Measurements from ENCODE around the gene RPH3AL. TPM values are rescaled to one million over a fixed set of nuclear protein-coding genes. Genes with fewer than 3 reads are reported as not detected.
"Not testable (repeated sequence)": the region's sequence is repeated elsewhere in the genome, so short reads cannot be mapped to it uniquely, and the experiment has no call there.

The RPH3AL gene
- total RNA-seq, 1 donor from 2014 or later, result 3.5 TPM

DNA sequence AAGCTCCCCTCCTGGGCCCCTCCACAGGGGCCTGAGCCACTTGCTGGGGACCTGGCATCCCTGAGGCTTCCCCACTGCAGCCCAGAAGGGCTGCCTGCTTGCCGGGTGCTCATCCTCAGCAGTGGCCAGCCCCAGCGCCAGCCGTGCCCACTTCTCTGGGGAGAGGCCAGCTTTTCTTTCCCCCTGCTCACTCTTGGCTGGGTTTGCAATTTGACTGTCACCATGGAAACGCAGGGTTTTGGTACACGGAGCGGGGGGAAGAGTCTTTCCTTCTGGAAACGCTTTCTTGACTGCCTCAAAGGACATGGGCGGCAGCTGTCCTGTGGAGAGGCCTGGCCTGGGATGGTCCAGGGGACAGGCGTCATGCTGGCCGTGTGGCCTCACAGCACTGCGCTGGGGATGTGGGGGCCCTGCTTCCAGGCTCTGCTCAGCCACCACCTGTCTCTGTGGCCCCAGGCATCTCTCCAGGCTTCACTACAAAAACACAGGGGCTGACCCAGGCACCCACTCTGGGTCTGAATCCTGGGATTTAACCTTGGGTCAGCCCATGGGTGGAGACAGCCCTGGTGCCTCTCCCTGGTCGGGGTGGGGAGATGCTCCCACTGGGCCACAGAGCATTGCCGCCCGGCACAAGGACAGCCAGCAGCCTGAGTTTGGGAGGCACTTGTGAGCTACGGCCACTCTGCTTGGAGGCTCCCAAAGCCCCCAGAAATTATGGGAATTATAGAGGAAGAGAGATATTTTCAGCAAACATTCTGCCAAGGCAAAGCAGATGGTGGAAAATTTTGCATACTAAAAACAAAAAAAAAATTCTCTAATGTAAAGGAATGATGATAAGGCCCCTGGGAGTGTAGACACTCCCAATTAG lies 125.3 kb downstream of the RPH3AL start:
- H3K27me3 Mint-ChIP-seq (ENCODE audit: low read depth), result no peaks in the 10 kb centered on the region
- no peaks in the 10 kb centered on the region for H3K4me1 Mint-ChIP-seq (ENCODE audit: low read depth)
- H3K4me3 Mint-ChIP-seq (ENCODE audit: low read depth), result no peak overlapping the region
- no peaks in the 10 kb centered on the region for H3K36me3 Mint-ChIP-seq (ENCODE audit: low read depth)
- H3K27ac Mint-ChIP-seq, result no peak overlapping the region
- no peak for DNase-seq (ENCODE audit: low spot score)
- H3K9me3 Mint-ChIP-seq, result no peaks in the 10 kb centered on the region
- intact Hi-C loops (cut with micrococcal nuclease), result no loop called here

DNA sequence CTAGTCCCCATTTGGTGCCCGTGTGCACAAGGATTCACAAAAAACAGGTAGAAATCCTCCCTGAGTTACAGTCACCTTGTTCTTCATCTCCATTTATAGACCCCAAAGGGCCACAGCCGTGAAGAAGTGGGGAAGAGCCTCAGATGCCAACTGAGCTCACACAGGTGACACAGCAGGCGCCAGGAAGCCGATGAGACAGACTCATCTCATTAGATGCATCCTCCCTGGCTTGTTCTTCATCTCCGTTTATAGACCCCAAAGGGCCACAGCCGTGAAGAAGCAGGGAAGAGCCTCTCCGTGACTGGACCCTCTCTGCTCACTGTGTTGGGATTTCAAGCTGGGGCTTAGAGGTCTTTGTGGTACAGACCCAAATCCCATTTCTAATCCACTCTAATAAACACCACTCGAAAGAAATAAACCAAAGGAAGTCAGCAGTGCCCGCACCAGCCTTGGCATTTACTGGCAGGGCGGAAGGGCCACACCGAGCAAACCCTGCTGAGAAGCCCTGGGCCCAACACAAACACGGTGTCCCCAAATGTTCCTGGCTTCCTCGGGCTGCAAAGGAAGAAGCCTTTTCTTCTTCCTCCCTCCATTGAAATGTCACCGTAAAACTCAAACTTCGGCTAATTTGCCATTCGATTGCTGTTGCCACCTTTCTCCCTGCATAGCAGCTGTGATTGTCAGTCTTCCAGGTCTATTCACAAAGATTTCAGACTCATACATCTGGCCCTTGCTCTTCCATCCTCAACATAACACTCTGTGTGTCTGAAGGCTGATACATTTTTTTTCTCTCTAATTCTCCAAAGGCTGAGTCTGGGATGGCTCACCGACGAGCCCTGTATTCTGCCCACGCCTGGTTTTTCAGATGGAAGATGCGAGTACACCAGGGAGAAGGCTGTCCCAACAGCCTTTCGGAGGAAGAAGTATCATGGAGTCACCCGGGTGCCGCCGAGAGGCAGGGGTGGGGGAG lies 126.2 kb downstream of the RPH3AL start:
- Mint-ChIP-seq H3K27me3 (ENCODE audit: low read depth) (no peaks in the 10 kb centered on the region), H3K9me3 (no peaks in the 10 kb centered on the region), H3K27ac (no peak overlapping the region), H3K4me1 (ENCODE audit: low read depth) (no peaks in the 10 kb centered on the region), H3K36me3 (ENCODE audit: low read depth) (no peaks in the 10 kb centered on the region), H3K4me3 (ENCODE audit: low read depth) (no peak overlapping the region)
- no peak for DNase-seq (ENCODE audit: low spot score)
- intact Hi-C loops (cut with micrococcal nuclease), result no loop called here

DNA sequence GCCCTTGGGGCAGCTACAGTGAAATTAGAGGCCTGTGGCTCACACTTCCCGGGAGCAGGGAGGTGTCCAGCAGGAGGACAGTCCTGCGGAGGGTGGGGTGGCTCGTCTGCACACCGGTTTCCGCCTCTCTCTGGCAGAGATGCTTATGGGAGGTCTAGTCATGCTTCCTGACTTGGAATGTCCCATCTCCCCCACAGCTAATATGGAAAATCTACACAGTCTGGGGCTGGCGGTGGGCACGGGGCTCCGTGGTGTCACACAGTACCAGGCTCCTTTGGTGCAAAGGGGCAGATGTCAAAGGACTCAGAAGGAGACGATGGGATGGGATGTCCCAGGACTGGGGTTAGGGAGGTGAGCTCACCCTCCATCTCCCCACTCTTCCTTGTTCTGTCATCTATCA lies 127.1 kb downstream of the RPH3AL start:
- H3K9me3 Mint-ChIP-seq, result no peaks in the 10 kb centered on the region
- DNase-seq (ENCODE audit: low spot score), result no peak
- no peak overlapping the region for H3K27ac Mint-ChIP-seq
- no peaks in the 10 kb centered on the region for H3K27me3 Mint-ChIP-seq (ENCODE audit: low read depth)
- no peaks in the 10 kb centered on the region for H3K36me3 Mint-ChIP-seq (ENCODE audit: low read depth)
- no peaks in the 10 kb centered on the region for H3K4me1 Mint-ChIP-seq (ENCODE audit: low read depth)
- H3K4me3 Mint-ChIP-seq (ENCODE audit: low read depth), result no peak overlapping the region
- intact Hi-C loops (cut with micrococcal nuclease), result no loop called here

DNA sequence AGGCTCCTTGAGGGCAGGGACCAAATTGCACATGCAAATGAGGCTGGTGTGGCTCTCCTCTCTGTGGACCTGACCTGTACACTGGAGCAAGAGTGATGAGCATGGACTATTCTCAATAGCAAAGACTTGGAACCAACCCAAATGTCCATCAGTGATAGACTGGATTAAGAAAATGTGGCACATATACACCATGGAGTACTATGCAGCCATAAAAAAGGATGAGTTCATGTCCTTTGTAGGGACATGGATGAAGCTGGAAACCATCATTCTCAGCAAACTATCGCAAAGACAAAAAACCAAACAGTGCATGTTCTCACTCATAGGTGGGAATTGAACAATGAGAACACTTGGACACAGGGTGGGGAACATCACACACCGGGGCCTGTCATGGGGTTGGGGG lies 128.0 kb downstream of the RPH3AL start:
- H3K4me3 Mint-ChIP-seq (ENCODE audit: low read depth); H3K9me3 Mint-ChIP-seq; DNase-seq (ENCODE audit: low spot score); intact Hi-C loops (cut with micrococcal nuclease); H3K27me3 Mint-ChIP-seq (ENCODE audit: low read depth); H3K27ac Mint-ChIP-seq; H3K4me1 Mint-ChIP-seq (ENCODE audit: low read depth); H3K36me3 Mint-ChIP-seq (ENCODE audit: low read depth): not testable (repeated sequence)

DNA sequence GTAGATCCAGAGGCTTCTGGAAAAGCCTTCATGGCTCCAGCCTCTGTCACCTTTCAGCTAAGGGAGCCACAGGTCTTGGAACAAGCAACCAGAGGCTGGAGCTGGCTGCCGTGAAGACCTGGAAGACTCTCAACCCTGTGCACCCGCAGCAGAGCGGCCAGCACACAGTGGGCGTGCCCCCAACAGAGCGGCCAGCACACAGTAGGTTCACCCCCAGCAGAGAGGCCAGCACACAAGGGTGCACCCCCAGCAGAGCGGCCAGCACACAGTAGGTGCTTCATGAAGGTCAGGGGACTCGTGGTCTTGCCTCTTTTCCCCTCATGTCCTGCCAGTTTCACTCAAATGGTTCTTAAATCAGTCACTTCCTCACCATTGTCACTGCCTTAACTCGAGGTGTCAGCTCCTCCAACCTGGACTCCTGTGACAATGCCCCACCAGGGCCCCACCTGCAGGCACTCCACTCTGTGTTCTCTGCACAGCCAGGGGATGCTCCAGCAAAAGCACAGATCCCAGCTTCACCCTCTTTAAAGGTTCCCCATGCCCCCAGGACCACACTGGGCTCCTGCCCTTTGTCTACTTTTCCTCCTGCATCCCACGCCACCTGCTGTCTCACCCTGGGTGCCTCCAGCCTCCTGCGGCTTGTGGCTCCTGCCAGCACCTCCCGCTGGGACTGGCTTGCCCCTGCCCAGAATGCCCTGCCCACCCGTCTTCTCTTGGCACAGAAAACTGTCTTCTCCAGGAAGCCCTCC lies 128.7 kb downstream of the RPH3AL start:
- no peak overlapping the region for H3K4me3 Mint-ChIP-seq (ENCODE audit: low read depth)
- H3K4me1 Mint-ChIP-seq (ENCODE audit: low read depth), result no peaks in the 10 kb centered on the region
- H3K9me3 Mint-ChIP-seq, result no peaks in the 10 kb centered on the region
- H3K27me3 Mint-ChIP-seq (ENCODE audit: low read depth), result no peaks in the 10 kb centered on the region
- intact Hi-C loops (cut with micrococcal nuclease), result no loop called here
- DNase-seq (ENCODE audit: low spot score), result no peak
- H3K36me3 Mint-ChIP-seq (ENCODE audit: low read depth), result no peaks in the 10 kb centered on the region
- H3K27ac Mint-ChIP-seq, result no peak overlapping the region

DNA sequence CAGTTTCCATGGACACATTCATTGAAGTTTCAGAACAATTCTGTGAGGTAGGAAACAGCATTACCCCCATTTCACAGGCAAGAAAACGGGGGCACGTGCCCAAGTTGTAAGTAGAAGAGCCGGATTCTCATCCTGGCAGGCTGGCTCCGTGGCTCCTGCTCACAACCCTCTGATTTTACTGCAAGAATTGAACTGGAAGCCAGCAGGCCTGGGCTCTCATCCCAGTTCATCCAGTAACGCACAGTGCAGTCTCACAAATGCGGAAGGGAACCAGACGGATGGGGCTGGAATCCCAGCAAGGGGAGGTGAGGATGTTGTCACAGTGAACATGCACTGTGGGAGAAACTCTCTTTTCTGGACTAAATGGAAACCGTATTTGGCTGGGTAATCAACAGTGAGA lies 130.4 kb downstream of the RPH3AL start:
- no peak overlapping the region for H3K4me3 Mint-ChIP-seq (ENCODE audit: low read depth)

DNA sequence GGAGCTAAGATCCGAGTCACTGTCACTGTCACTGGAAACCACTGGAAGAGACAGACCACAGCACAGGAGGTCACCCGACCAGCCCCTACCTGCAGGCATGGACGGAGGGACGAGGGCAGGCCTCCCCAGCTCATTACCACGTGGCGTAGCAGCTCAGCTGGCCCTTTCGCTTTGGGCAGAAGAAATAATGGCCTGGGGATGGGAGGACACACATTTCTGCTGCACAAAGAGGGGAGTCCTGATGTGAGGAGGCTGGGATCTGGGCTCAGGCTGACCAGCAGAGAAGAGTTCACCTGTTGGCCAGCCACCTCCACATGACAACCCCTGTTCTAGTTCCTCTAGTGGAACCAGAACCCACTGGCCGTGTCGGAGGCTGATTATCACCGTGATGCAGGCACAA lies 132.9 kb downstream of the RPH3AL start:
- no peak overlapping the region for H3K4me3 Mint-ChIP-seq (ENCODE audit: low read depth)
- no peaks in the 10 kb centered on the region for H3K9me3 Mint-ChIP-seq
- no peaks in the 10 kb centered on the region for H3K27me3 Mint-ChIP-seq (ENCODE audit: low read depth)
- H3K4me1 Mint-ChIP-seq (ENCODE audit: low read depth), result no peaks in the 10 kb centered on the region
- no peak for DNase-seq (ENCODE audit: low spot score)
- intact Hi-C loops (cut with micrococcal nuclease), result no loop called here
- H3K36me3 Mint-ChIP-seq (ENCODE audit: low read depth), result no peaks in the 10 kb centered on the region
- no peak overlapping the region for H3K27ac Mint-ChIP-seq

More for the DNA sequence above, 130.4 kb downstream of the RPH3AL start:
- intact Hi-C loops (cut with micrococcal nuclease), result no loop called here
- Mint-ChIP-seq H3K36me3 (ENCODE audit: low read depth) (no peaks in the 10 kb centered on the region), H3K9me3 (no peaks in the 10 kb centered on the region), H3K27me3 (ENCODE audit: low read depth) (no peaks in the 10 kb centered on the region), H3K4me1 (ENCODE audit: low read depth) (no peaks in the 10 kb centered on the region), H3K27ac (no peak overlapping the region)
- no peak for DNase-seq (ENCODE audit: low spot score)

DNA sequence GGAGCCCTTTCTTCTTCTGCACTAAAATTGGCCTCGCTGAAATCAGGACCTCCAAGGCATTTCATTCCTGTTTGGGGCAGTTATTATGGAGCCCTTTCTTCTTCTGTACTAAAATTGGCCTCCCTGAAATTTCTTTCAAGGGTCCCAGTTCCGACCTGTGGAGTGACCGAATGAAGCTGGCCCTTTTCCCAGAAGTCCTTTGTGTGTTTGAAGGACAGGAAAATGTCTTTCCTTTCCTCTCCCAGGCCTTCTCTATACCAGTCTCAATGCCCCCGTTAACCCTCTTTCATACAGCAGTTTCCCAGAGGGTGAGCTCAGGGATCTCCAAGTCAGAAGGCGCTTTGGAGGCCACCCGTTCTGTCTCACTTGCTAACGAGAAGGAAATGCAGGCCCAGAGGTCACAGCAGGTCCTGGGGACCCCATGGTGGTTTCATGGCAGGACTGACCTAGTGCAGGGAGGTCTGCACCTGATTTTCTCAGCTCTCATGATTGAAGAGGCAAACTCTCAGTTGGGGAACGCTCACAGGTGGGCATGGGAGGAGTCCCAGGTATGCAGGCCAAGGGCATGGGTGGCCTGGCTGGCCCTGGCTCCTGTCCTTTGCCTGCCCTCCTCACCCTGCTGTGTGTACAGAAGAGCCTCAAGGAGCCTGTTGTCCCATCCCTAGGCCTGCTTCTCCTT lies 134.0 kb downstream of the RPH3AL start:
- H3K27me3 Mint-ChIP-seq (ENCODE audit: low read depth), result no peaks in the 10 kb centered on the region
- intact Hi-C loops (cut with micrococcal nuclease), result no loop called here
- no peak for DNase-seq (ENCODE audit: low spot score)
- no peaks in the 10 kb centered on the region for H3K36me3 Mint-ChIP-seq (ENCODE audit: low read depth)
- H3K4me3 Mint-ChIP-seq (ENCODE audit: low read depth), result no peak overlapping the region
- no peak overlapping the region for H3K27ac Mint-ChIP-seq
- no peaks in the 10 kb centered on the region for H3K4me1 Mint-ChIP-seq (ENCODE audit: low read depth)
- H3K9me3 Mint-ChIP-seq, result no peaks in the 10 kb centered on the region

DNA sequence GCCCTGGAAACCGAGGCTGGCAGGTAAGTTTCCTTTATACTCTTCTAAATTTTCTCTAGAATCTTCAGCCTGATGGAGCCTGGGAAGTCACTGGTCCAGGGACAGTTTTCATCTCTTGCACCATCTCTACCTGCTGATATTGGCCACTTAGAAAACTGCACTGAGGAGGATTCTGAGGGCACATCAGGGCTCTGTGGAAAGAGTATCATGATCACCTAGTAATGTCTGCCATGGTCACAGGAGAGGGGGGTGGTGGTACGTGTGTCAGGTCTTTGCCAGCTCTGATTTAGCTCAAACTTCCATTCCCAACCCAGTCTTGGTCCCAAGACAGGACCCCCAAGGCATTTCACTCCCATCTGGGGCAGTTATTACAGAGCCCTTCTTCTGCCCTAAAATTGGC lies 136.0 kb downstream of the RPH3AL start:
- Mint-ChIP-seq H3K27me3 (ENCODE audit: low read depth) (no peaks in the 10 kb centered on the region), H3K27ac (no peak overlapping the region), H3K36me3 (ENCODE audit: low read depth) (no peaks in the 10 kb centered on the region), H3K9me3 (no peaks in the 10 kb centered on the region), H3K4me1 (ENCODE audit: low read depth) (no peaks in the 10 kb centered on the region), H3K4me3 (ENCODE audit: low read depth) (no peak overlapping the region)
- DNase-seq (ENCODE audit: low spot score), result no peak
- intact Hi-C loops (cut with micrococcal nuclease), result no loop called here

DNA sequence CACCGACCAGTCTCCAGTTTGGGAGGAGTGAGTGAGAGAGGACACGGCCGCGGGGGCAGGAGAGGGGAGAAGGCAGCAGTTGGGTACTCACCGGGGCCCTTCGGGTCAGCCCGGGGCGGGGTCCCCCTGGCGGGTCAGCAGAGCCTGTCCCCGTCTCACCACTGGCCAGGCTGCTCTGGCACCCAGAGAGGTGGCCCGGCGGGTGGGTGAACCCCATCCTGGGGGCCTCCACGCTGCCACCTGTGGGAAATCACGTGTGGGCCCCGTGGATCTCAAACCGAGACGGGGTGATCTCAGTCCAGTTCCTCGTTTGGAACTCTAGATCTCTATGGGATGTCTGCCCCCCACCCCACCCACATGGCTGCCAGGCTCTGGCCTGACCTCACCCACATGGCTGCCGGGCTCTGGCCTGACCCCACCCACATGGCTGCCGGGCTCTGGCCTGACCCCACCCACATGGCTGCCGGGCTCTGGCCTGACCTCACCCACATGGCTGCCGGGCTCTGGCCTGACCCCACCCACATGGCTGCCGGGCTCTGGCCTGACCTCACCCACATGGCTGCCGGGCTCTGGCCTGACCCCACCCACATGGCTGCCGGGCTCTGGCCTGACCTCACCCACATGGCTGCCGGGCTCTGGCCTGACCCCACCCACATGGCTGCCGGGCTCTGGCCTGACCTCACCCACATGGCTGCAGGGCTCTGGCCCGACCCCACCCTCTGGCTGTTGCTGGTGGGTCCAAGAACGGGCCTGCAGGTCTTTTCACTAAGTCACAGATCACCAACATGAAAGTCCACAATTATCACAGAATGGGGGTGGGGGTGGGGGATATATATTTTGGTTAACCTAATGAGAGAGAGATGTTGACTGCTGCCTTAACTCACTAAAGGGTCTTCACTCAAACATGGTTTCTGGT lies 136.8 kb downstream of the RPH3AL start:
- H3K27ac Mint-ChIP-seq; intact Hi-C loops (cut with micrococcal nuclease); DNase-seq (ENCODE audit: low spot score); H3K27me3 Mint-ChIP-seq (ENCODE audit: low read depth); H3K4me3 Mint-ChIP-seq (ENCODE audit: low read depth); H3K36me3 Mint-ChIP-seq (ENCODE audit: low read depth); H3K9me3 Mint-ChIP-seq; H3K4me1 Mint-ChIP-seq (ENCODE audit: low read depth): not testable (repeated sequence)

DNA sequence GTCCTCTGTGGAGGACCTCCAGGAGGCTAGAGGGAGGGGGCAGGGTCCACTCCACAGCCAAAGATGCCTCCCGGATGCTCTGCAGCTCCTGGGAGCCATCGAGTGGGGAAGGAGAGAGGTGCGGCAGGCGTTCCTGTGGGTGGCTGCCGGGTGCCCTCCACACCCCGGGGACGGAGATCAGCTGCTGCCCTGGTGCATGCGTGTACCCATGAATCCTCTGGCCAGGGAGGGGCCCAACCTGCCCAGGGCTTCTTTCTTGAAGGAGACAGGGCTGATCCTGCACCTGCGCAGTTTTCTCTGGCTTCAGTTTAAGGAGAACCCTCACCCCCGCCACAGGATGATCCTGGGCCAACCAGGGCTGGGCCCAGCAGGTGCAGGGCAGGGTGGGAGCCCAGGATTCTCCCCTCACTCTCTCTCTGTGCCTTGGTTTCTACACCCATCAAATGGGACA lies 137.7 kb downstream of the RPH3AL start:
- Mint-ChIP-seq H3K4me3 (ENCODE audit: low read depth) (no peak overlapping the region), H3K36me3 (ENCODE audit: low read depth) (no peaks in the 10 kb centered on the region), H3K27ac (no peak overlapping the region), H3K4me1 (ENCODE audit: low read depth) (no peaks in the 10 kb centered on the region), H3K9me3 (no peaks in the 10 kb centered on the region), H3K27me3 (ENCODE audit: low read depth) (peaks cover 5% of the 10 kb centered on the region)
- no peak for DNase-seq (ENCODE audit: low spot score)
- intact Hi-C loops (cut with micrococcal nuclease), result no loop called here

Measured in activated T-helper 2 cell treated with anti-CD3 and anti-CD28 coated beads, Interferon-gamma antibody, Interleukin-2, Interleukin-4, amounts not matched to agents 10 μg/mL and 5 μg/mL and 100 μg/mL, durations not matched to agents 14 hours and 24 hours and 36 hours (primary cell).